CD4-positive, alpha-beta T cell treated with Interleukin-6 at 100 ng/mL for 8 hours (primary cell): ENCODE measurements around the gene C2orf78.

Source experiments
- DNase-seq: peaks from one replicate; pipeline ENCODE4 v3.0.0-alpha.2; 2020; ENCODE audit warnings: mixed read lengths, low spot score

The C2orf78 gene

GRCh38 chr2:73839653-73840411, 55.8 kb downstream of the C2orf78 start:
- DNase-seq, result no peak

GRCh38 chr2:73841912-73842738, 58.1 kb downstream of the C2orf78 start:
- no peak for DNase-seq

DNA sequence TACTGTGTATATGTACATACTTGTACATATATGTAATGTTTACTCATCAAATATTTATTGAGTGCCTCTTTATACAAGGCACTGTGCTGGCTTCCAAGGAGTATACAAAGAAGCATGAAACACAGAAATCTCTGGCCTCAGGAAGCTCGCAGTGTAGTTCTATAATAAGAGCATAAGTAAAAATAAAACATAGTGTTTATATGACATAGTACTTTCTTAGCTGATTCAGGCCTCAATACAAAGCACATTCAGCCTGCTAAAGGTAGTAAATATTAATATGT, 58.7 kb downstream of the C2orf78 start:
- no peak for DNase-seq

DNA sequence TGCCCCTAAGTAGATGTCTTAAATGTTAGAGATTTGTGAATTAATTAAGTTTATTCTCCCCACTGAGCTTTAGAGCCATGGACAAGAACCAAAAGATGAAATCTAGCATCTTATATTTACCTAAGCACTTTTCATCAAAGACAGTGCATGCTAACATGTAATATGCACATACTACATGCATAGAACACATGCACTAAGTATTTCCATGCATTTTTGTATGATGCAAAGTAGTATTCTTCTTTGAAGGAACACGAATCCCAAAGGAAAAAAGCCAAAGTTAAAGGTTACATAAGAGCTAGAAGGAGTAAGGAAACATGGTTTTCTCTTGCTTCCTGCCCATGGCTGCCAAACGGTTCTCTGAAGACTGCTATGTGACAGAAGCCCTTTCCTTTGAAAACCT, 60.1 kb downstream of the C2orf78 start:
- no peak for DNase-seq

- no peak for DNase-seq
These were observed 66.0 kb downstream of the C2orf78 start for GRCh38 chr2:73850009-73850408.

DNA sequence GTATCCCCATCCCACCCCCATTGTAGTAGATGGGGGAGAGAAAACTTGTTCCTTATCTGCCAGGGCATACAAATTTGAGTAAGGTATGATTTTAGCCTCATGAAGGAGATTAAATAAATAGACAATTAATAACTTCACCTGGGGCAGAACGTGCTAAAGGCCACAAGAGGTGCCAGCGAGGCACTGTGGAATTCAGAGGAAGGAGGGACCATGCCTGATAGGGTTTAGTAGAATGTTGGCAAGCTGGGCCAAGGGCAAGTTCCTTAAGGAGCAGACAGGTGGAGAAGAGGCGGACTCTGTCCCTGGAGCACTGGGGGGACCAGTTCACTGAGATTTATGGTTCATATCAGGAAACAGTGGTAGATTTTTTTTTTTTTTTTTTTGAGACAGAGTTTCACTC, 67.3 kb downstream of the C2orf78 start:
- no peak for DNase-seq

- no peak for DNase-seq
These were observed 68.0 kb downstream of the C2orf78 start for GRCh38 chr2:73852020-73852419.

DNA sequence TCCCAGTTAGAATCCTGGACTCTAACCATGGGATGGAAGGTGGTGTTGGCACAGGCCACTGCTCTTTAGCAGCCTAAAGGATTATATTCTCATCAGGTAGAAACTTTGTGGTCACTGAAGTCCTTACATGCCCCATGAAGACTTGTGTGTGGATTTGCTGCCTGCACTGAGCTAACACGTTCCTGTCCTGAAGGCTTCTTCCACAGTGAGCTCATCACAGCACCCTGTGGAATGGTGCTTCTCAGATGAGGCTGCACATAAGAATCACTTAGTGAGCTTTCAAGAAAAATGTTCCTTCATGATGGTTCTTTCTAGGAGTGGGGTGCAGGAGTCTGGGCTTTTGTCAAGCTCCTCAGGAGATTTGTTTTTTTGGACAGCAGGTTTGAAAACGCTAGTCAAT, 71.5 kb downstream of the C2orf78 start:
- no peak for DNase-seq

GRCh38 chr2:73856214-73856613, 72.2 kb downstream of the C2orf78 start:
- DNase-seq, result no peak

DNA sequence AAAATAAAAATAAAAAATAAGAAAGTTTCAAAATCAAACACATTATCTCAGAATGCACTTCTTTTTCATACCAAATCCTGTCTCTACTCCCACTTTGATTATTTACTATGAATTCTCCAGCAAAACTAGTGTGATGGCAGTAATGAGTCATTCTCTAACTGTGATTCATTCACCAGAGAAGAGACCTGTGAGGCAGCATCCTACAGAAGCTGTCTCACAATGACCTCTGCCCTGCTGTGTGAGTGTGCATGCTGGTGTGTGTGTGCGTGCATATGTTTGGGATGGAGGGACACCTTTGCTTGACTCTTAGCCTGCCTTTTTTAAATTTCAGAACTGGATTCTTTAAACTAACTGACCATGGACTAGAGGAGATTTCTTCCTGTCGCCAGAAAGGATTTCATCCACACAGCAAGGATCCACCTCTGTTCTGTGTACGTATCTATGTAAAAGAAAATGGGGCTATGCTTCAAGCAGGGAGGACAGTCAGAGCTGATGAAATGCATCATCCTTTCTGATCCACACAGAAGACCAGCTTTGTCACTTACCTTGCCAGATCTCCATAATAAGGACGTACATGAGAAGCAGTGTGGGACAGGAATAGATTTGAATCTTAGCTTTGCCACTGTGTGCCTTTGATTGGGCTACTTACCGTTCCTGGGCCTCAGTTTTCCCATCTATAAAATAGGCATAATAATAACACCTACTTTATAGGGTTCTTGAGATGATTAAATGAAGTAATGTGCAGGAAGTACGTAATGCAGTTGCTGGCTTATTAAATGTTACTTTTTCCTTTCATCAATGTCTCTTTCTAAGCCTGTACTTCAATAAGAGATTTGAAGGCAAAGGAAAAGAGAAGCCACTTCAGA, 76.0 kb downstream of the C2orf78 start:
- DNase-seq, result no peak

DNA sequence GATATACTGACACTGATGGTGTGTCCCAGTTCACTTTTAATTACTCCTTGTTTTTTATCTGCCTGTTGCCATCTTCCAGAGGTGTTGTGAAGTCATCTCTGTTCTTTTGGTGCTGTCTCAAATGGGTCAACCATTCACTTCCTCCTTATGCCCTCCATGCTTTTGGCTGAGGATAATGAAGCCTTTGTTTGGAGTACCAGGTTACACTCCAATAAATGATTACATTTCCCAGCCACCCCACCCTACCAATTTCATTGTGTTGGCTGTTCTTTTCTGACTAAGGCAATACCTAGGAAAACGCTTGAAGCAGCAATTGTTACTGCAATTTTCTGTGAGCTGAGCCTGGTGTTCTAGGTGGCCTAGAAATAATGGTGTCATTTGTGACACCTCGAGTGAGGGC, 79.0 kb downstream of the C2orf78 start:
- DNase-seq, result no peak
